GM21360 (cell line): ENCODE results near the gene VTI1A.
A peak's percentile ranks its signal among the peaks of the same experiment; 100 is the strongest.
"Not testable (repeated sequence)": the region's sequence is repeated elsewhere in the genome, so short reads cannot be mapped to it uniquely, and the experiment has no call there.

Experiments
- ATAC-seq: cut with Tn5 transposase; IDR thresholded peaks from one replicate; pipeline ENCODE4 v1.9.1; 2021; ENCODE audit warnings: mild to moderate bottlenecking, moderate library complexity; ENCODE audit not compliant: unreplicated experiment

Gene VTI1A

DNA sequence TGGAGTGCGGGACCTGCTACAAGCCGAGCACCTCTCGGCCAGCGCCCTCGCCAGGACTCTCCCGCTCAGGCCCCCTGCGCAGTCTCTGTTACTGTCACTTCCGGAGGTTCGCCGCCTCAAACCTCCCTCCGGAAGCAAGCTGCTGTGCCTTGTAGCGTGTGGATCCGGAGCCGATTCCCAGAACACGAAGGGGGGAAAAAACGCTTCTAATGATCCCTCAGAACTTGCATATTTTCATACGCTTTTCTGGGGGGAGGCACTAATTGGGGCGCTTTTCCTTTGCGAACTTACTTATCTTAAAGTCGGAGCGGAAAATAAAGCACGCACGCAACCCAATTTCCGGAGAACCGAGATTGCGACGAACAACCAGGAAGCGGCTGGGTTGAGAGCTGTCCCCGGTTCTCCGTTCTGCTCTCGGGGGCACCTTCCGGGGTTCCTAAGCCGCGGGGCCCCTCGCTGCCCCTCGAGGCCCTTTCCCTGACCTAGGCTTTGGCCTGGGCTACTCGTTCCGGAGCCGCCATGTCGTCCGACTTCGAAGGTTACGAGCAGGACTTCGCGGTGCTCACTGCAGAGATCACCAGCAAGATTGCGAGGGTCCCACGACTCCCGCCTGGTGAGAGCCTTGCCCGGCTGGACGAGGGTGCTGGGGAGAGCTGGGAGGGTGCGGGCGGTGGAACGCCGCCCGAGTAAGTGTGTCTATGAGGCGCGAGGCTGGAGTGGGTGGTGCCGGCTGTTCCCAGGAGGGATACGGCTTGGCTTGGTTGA, at the start of gene VTI1A, which contains the start of gene ZDHHC6:
Gene VTI1A, plus strand, starts transcription at position 361 of the 765 bp plus-strand sequence. Its CDS starts 159 bp downstream, at position 520.
Gene ZDHHC6, minus strand, starts transcription at position 60 of the 765 bp plus-strand sequence. CDS start 1,478 bp downstream, outside the sequence.
- peak; percentile 90 for ATAC-seq

DNA sequence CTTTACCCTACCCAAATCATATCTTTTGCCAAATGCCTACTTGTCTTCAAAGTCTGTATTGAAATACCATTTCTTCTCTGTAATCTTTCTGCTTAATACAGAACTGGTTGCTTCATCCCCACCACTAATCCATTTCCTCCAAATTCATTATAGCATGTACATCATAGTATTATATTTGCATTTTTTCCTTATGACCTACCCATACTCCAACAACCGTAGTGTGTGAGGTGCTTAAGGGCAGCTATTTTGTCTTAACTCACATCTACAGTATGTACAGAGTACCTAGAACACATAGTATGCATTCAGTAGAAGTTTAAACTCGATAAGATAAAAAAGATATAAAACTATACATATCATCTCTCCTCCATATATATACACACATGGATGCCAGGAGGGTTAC, 49.4 kb upstream of the VTI1A start:
- ATAC-seq, result no peak

DNA sequence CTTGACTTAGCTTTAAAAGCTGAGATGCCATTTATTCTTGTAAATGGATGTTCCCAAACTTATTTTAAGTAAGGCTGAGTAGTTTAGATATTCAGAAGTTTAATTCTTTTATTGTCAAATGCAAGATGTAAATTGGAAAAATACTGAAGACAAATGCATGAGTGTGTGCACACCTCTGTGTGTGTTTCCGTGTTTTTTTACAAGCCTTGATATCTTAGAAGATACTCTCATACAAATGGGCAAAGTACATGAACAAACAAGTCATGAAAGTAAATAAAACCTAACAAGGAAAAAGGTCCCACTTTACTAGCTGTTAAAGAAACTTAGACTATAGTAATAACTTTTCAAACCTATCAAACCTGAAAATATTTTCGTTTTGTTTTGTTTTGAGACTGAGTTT, 44.1 kb upstream of the VTI1A start:
- ATAC-seq, result no peak

DNA sequence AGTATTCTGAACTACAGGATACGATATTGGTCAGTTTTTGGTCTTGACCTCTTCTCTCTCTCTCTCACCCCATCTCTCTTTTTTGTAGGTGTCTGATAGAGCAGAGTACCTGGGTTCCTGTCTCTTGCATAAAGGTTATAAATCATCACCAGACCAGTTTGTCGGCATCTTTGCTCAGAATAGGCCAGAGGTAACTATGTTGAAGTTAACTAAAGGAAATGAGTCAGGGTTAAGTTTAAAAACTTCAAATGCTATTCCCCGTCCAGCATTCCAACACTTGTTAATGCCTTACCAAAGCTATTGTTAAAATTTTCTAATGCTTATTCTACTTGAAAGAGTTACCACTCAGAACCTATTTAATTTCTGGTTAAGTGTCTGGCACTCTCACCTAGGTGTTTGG, 42.4 kb upstream of the VTI1A start:
- no peak for ATAC-seq

DNA sequence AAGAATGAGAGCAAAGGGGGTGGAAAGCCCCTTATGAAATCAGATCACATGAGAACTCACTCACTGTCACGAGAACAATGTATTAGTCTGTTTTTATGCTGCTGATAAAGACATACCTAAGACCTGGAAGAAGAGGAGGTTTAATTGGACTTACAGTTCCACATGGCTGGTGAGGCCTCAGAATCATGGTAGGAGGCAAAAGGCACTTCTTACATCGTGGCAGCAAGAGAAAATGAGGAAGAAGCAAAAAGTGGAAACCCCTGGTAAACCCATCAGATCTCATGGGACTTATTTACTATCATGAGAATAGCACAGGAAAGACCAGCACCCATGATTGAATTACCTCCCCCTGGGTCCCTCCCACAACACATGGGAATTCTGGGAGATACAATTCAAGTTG, 40.2 kb upstream of the VTI1A start:
- not testable (repeated sequence) for ATAC-seq

DNA sequence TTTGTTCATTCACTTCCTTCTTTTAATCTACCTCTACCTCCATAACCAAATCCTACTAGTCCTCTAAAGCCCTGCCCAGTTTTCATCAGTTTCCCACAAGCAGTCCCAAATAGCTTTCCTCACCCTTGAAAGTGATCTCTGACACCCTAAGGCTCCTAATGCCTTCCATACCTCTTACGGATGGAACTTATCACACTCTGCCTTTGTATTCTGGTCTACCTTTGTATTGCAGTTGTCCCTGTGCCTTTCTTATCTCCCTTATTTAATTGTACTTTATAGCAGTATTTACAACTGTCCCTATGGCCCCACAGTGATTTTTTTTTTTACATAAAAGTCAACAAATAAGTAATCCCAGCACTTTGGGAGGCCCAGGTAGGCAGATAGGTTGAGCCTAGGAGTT, 39.3 kb upstream of the VTI1A start:
- no peak for ATAC-seq

DNA sequence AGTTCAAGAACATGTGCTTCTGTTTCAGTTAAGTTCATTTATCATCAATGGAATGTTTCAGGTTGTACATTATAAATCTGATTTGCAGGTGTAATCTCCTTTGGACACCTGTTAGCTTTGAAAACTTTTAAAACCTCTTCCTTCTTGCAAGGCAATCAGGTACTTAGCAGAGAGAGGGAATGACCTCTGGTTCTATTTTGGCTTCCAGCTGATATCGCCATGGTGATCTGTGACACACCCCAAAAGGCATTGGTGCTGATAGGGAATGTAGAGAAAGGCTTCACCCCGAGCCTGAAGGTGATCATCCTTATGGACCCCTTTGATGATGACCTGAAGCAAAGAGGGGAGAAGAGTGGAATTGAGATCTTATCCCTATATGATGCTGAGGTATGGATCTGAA, 37.7 kb upstream of the VTI1A start:
- no peak for ATAC-seq

DNA sequence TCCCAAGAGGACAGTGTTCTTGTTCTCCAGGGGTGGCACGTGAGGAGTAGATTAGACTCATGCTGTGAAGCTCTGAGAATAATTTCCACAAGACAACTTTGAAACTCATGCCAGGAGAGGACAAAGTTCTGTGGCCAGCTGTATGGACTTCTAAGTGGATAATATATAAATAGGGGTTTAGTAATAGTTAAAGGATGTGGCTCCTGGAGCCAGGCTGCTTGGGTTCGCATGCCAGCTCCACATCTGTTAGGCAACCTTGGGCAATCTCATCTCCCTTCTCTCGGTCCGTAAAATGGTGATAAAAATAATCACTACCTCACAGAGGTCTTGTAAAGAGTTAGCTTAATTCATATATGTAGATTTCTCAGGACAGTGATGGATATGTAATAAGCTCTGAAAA, 37.3 kb upstream of the VTI1A start:
- no peak for ATAC-seq

DNA sequence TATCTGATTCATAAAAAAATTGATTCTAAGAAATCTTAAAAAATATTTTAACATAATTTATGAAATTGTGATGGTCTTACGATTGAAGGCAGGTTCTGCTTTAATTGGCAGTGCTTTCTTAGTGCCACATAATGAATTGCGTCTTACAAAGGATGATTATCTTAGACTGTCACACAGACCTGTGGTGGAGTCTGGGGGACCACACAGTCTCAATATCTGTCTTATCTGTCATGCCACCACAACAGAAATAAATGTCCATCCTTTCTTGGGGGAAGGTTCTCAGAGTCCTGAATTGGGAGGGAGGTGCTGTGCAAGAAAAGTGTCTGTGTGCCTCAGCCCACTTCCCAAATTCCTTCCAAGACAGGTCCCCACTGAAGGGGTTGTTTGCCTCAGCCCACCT, 34.3 kb upstream of the VTI1A start:
- ATAC-seq, result no peak

DNA sequence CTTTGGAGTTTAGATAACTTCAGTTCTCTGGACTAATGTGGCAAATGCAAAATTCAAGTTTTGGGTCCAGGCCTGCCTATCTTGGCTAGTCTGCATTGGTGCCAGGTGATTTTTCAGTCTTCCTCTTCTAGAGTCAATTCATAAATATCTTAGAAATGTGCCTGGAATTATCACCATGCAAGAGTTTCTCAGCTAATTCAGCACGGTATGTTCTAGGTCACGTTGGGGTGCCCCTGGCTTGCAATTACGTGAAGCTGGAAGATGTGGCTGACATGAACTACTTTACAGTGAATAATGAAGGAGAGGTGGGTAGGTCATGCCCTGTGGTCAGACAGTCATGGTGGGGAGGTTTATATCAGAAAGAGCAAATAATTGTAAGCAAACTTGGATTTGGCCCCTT, 25.3 kb upstream of the VTI1A start:
- ATAC-seq, result no peak

DNA sequence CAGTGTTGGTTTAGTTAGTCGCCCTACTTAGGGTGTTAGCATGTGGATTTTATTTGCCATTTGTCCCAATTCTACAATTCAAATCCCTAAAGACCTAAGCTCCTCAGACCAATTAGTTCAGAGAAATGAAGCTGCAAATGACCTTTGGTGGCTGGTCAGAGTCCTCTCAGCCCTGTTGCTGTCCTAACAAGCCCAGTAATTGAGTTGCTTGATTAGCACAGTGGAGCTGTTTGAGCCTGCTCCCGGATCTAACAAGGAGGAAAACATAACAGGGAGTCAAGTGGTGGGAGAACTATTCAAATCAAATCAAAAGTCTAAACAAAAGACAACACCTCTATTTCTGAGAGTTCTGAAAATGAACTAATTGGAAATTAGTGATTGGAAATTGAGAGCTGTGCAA, 22.4 kb upstream of the VTI1A start:
- ATAC-seq, result no peak

DNA sequence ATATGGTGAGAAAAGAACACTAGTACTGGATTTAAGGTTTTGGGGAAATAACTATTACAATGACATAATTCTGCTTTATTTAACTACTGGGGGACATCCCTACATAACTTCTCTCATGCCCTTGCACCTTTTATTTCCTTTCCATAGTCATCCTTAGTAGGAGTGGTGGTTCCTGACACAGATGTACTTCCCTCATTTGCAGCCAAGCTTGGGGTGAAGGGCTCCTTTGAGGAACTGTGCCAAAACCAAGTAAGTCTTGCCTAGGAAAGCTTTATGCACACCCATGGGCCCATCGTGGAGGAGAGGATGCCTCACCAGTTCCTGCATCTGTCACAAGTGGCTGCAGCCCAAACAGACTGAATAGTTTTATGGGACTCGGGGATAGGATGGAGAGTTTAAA, 20.9 kb upstream of the VTI1A start:
- ATAC-seq, result no peak

DNA sequence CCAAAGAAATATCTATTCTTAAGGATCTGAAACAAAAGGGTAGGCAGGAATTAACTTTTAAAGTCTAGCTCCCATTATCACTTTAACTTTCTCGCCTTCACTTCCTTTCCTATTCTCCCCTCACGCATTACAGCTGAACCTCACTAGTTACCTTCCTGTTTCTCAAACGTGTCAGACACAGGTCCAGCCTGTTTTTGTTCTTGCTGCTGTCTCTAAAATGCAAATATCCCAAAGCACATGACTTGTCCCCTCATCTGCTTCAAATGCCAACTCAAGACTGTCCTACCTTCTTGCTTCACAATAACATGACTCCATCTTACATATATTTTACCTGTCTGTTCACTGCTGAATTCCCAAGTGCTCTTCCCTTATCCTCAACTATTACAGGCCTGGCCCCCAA, 17.9 kb upstream of the VTI1A start:
- ATAC-seq, result no peak

DNA sequence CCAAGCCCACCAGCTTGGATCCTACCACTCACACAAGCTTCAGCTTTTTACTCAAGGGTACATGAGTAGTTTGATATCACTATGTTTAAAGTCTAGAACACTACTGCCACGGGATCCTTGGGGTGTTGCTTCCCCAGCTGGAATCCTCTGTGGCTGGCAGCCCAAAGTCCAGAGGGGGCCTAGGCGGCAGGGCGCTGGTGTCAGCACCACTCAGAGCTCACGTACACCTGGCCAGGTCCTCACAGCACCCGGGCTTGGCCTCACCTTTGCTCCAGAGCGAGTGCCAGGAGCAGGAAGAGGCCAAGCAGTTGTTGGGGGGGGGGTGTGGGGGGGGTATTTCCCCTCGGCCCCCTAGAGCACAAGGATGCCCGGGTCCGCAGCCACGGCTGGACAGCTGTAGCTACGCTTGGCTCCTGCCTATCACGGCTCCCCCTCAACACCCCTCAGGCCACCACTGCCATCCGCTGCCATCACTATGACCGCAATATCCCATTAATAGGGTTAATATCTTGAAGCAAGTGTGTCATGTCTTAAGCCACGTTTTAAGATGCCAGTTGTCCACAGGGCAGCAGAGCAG, 17.3 kb upstream of the VTI1A start:
- no peak for ATAC-seq

DNA sequence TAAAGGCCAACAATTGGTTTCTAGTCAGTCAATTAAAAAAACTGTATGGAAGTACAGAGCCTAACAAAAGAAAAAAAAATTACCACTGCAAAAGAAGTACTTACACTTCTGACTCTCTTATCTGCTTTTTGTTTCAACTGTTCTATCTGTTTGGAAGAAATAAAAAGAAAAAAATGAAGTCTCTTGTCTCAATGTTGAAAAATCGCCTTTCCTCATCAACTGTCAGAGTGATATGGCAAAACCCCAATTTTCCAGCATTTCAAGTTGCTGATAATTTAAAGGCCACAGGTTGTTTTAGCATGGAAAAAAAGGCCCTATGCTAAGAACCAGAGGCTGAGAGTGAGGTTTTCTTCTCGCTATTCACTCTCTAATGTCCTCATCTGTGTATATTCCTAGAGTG, 13.9 kb upstream of the VTI1A start:
- no peak for ATAC-seq

DNA sequence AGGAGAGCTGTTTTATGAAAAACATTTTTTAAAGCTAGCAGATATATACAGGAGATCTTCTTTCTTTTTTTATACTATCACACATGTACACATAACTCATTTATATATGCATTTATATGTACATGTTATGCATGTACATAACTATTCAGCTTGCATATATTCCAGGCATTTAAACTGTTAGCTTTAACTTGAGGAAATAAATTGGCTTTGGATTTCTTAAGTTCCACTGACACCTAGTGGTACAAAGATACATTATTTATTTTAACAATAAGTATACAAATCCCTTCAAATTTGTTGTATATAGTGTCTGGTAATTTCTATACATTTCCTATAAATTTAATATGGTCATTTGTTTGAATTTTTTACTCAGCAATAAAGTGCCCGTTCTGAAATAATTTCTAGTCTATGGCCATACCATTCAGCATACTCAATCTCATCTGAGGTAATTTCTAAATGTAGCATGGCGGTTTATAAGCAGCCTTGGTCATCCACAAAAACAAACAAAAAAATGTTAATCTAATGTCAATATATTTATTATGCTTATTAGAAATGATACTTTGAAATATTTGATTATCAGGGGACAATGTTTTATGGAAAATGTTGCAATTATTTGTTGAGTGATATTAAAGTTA, 11.9 kb upstream of the VTI1A start:
- ATAC-seq, result no peak

DNA sequence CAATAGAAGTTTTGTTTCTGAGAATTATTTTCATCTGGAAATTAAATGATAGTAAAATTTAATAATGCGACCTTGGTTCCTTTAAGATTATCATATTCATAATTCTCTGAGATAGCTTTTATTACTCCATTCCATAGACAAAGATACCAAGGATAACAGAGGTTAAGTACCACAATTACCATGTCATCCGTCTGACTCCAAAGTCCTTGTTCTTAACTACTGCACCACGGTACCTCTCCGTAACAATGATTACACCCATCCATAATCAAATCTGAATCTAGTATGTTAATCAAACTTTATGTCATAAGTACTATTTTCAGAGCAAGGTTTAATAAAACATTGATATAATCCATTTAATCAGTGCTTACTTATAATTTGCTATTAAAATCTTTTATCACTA, 8.7 kb upstream of the VTI1A start:
- ATAC-seq, result no peak

DNA sequence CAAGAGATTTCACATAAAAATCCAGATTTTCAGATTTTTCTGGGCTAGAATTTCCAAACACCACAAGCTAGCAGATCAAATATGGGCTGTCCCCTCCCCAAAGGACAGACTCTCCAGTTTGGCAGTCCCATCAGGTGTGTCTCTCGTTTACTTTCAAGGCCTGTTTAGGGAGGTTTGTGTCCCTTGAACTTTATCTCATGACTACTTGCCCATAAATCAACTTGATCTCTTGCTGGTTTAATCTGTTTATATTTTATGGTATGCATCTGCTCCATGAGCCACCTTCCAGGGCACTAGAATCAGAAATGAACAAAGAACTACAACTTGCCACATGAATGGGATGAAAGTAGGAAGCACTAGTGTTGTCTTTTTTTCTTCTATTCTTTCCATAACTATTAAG, 5.5 kb upstream of the VTI1A start:
- ATAC-seq, result no peak

DNA sequence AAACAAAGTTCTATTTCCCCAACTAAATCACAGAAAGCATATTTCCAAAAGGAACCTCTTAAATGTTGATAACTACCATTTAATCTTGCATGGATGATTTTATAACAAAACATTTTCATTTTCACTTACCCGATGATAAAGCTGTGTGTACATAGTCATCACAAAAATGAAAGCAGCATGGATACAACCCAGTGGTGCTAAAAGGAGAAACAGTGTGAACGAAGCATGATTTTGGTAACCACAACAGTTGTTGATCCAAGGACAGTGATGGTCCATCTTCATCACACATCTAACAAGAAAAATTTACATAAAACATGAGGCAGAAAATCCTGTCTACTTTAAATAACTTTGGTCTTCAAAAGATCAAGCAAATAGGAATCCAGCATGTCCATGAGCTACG, 5.0 kb upstream of the VTI1A start:
- ATAC-seq, result no peak

DNA sequence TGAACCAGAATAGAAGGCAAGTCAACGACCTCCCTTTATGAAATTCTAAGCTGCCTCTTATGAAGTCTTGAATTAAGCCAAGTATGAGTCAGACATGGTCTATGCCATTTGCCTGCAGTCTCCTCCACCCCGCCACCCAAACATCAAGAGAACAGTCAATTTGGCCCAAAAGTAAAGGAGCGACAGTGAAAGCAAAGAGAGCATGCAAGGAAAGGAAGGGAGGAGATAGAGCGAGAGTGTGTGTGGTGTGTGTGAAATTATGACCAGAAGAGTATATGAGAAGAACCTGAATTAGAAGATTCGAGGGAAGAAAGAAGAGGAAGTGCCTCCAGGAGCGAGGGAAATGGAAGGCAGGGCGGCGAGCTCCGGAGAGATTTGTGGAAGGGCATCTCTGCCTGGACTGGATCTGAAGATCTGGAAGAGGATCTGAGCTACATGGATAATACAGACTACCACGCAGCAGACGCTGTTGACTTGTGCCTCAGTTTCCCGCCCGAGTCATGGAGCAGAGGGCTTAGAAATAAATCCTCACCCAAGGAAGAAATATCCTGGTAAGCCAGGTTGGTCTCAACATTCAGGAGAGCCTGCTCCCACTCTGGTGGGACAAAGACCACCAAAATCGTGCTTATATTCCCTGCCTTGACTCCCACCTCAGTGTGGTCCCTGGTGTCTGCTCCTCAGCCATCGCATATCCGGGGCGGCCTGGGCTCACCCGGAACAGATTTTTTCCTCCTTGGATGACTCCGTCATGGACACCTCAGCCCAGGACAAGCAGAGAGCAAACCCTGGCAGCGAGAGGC, 760 bp upstream of the VTI1A start:
- ATAC-seq, result no peak

DNA sequence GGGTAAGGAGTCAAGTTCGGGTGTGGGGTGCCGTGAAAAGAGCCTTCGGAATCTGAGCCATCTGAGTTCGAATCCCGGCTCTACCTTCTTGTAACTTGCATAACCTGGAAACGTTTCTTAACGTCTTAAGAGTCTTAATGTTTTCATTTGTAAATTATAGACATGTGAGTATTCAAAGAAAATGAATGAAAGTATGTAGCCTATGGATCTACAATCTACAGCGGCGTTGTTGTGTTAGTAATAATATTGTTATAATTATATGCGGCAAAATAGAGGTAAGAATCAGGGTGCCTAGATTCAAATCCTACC, 559 bp downstream of the VTI1A start:
- no peak for ATAC-seq

DNA sequence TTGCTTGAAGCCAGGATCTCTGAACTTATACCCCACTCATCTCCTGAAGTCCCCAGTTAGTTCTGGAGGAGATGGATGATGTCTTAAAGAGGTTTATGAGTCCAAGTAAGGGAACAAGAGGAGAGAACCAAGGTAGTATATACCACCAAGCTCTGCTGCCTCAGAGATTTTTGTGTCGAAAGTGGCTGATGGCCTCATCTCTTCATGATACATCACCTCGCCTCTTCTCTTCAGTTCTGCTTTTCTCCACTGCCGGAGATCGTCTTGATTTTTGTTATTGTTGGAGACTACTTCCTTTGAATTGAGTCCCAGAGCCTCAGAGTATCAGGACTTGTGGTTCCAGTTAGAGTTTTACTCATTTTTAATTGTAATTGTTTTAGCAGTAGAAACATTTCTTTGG, 1.9 kb downstream of the VTI1A start:
- no peak for ATAC-seq
